Smooth muscle cell (in vitro differentiated cells): ENCODE measurements around the gene PPIL1. TPM values are rescaled to one million over a fixed set of nuclear protein-coding genes. Genes with fewer than 3 reads are reported as not detected.

ENCODE experiments used
- DNase-seq: peaks from one replicate; lab custom pipeline; 2025; ENCODE audit not compliant: unreplicated experiment; lab: John Stamatoyannopoulos, UW
- H2AFZ ChIP-seq: fragments of 200-600 bp; sonication (generic); 2 replicates; pipeline ENCODE4 v1.6.0; 2016; ENCODE audit warnings: antibody characterized with exemption, low read depth, mild to moderate bottlenecking
- H3F3A ChIP-seq: fragments of 200-600 bp; sonication (generic); 2 replicates; pipeline ENCODE4 v1.6.0; 2017; ENCODE audit warnings: antibody characterized with exemption, low read depth
- H3K27ac ChIP-seq: fragments of 200-600 bp; sonication (generic); 2 replicates; pipeline ENCODE4 v1.5.1; 2016; ENCODE audit warnings: low read depth, mild to moderate bottlenecking
- H3K27me3 ChIP-seq: fragments of 200-600 bp; sonication (generic); 2 replicates; pipeline ENCODE4 v1.6.1; 2016; ENCODE audit warnings: low read depth, mild to moderate bottlenecking
- H3K36me3 ChIP-seq: fragments of 200-600 bp; sonication (generic); 2 replicates; pipeline ENCODE4 v1.5.1; 2016; ENCODE audit warnings: low read depth
- H3K4me1 ChIP-seq: fragments of 200-600 bp; sonication (generic); 2 replicates; pipeline ENCODE4 v1.5.1; 2016; ENCODE audit warnings: low read depth
- H3K4me2 ChIP-seq: fragments of 200-600 bp; sonication (generic); 2 replicates; pipeline ENCODE4 v1.6.0; 2016; ENCODE audit warnings: mild to moderate bottlenecking
- H3K4me3 ChIP-seq: fragments of 200-600 bp; sonication (generic); 2 replicates; pipeline ENCODE4 v1.5.1; 2016; ENCODE audit warnings: mild to moderate bottlenecking
- H3K79me2 ChIP-seq: fragments of 200-600 bp; sonication (generic); 2 replicates; pipeline ENCODE4 v1.6.0; 2016; ENCODE audit warnings: low read depth, mild to moderate bottlenecking
- H3K9ac ChIP-seq: fragments of 200-600 bp; sonication (generic); 2 replicates; pipeline ENCODE4 v1.6.0; 2016; ENCODE audit warnings: low read depth
- H3K9me3 ChIP-seq: fragments of 200-600 bp; sonication (generic); replicated peaks from 2 replicates; pipeline ENCODE4 v1.5.1; 2016; ENCODE audit warnings: low read depth
- H4K20me1 ChIP-seq: fragments of 200-600 bp; sonication (generic); 2 replicates; pipeline ENCODE4 v1.6.0; 2016; ENCODE audit warnings: low read depth
- WGBS: methylation state at CpG from one replicate; pipeline ENCODE4 v1.1.7; 2016; ENCODE audit warnings: low lambda C conversion rate; 5-methylcytosine and 5-hydroxymethylcytosine counted together
- polyA plus RNA-seq: library from polyadenylated mRNA; unstranded; fragments of >200 nt; fragmentation: Nextera tagmentation; extraction: Ambion mirVana; gene quantifications from 2 replicates; pipeline ENCODE4 v1.2.1, GENCODE V29; 2016
- total RNA-seq: library from RNA; depleted of rRNA; stranded (reverse); fragments of >200 nt; gene quantifications from 2 replicates; pipeline ENCODE4 v1.2.3, GENCODE V29; 2014
- TF ChIP-seq, protein P1 (sequence below): fragments of 200-600 bp; sonication (generic); IDR thresholded peaks from 2 replicates; pipeline ENCODE4 v1.5.1; 2017; ENCODE audit warnings: borderline replicate concordance, mild to moderate bottlenecking, antibody characterized with exemption; ENCODE audit not compliant: insufficient read depth, poor library complexity, severe bottlenecking

PPIL1 gene
- total and polyA plus RNA-seq, 2 experiments from 2014 or later, result 45.4 to 49.3 TPM

DNA sequence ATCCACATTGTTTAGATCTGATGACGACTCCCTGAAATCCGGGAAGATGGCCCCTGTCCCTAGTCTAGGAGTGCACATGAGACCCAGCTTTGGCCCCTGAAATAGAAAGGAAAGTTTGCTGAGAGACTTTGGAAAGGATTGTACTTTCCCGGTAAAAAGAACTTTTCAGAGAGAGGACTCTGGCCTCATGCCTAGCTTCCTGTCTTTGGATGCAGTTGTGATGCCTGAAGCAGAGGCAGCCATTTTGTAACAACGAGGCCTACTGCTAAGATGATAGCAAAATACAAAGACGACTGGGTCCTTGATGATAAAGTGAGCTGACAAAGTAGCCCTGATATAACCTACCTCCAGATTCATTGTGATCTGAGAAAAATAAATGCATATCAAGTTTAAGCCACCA lies 42.3 kb downstream of the PPIL1 start:
- 95% methylated on average over 5 of the region's 5 CpGs for WGBS
- Histone ChIP-seq H3K9ac (no peak overlapping the region), H3K27me3 (peaks cover 15% of the 10 kb centered on the region), H2AFZ (no peak overlapping the region), H3K27ac (no peak overlapping the region), H3K79me2 (no peaks in the 10 kb centered on the region), H3F3A (peaks cover 3% of the 10 kb centered on the region), H4K20me1 (no peaks in the 10 kb centered on the region), H3K4me2 (no peak overlapping the region), H3K9me3 (no peaks in the 10 kb centered on the region), H3K36me3 (no peaks in the 10 kb centered on the region), H3K4me3 (no peak overlapping the region), H3K4me1 (no peaks in the 10 kb centered on the region)
- TF ChIP-seq, protein P1, sequence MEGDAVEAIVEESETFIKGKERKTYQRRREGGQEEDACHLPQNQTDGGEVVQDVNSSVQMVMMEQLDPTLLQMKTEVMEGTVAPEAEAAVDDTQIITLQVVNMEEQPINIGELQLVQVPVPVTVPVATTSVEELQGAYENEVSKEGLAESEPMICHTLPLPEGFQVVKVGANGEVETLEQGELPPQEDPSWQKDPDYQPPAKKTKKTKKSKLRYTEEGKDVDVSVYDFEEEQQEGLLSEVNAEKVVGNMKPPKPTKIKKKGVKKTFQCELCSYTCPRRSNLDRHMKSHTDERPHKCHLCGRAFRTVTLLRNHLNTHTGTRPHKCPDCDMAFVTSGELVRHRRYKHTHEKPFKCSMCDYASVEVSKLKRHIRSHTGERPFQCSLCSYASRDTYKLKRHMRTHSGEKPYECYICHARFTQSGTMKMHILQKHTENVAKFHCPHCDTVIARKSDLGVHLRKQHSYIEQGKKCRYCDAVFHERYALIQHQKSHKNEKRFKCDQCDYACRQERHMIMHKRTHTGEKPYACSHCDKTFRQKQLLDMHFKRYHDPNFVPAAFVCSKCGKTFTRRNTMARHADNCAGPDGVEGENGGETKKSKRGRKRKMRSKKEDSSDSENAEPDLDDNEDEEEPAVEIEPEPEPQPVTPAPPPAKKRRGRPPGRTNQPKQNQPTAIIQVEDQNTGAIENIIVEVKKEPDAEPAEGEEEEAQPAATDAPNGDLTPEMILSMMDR, result no peak
- no peak for DNase-seq

DNA sequence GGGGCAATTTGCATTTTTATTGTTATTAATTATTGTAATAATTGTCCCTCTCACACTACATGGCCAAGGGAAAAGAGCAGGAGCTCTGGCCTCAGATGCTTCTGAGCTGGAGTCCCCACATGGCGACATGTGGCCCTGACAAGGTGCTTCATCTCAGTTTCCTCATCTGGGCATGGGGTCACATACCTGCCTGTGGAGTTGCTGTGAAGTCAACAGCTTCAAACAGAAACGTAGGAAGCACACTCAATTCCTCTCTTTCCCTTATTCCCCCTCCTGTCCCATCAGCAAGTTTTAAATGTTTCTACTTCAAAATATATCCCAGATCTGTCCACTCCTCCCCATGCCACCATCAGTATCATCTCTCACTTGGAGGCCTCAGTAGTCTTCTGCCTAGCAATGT lies 44.0 kb downstream of the PPIL1 start:
- 83% methylated on average over 2 of the region's 2 CpGs for WGBS

DNA sequence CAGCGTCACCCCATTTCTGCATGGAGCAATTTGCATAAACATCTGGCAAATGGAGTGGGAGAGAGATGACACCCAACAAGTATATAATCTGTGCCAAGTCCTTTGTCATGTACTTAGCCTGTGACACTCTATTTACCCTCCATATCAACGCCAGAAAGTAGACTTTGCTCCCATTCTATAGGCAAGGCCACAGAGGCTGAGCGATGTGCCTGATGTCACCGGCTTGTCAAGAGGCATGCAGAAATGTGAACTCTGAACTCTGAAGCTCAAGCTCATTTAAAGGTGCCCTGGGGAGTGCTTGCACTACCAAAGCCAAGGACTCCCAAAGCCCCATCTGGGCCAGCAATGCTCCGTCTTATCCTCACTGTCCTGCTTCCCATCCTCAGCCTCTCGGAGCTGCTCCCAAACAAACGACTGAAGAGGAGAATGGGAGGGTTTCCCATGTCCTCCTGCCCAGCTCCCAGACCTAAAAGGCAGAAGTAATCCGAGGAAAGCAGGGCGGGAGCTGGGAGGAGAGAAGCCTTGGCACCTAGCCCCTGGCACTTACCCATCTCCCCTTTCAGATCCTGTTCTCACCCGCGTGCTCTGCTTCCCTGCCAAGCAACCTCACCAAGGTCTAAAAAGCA lies 44.6 kb downstream of the PPIL1 start:
- no peaks in the 10 kb centered on the region for H3K79me2 ChIP-seq
- TF ChIP-seq, protein P1, result no peak
- H4K20me1 ChIP-seq, result no peaks in the 10 kb centered on the region
- H3K4me3 ChIP-seq, result no peak overlapping the region
- no peak for DNase-seq
- H3K27me3 ChIP-seq, result peaks cover 6% of the 10 kb centered on the region
- no peaks in the 10 kb centered on the region for H3K4me1 ChIP-seq
- WGBS, result 89% methylated on average over 11 of the region's 11 CpGs
- H3F3A ChIP-seq, result peaks cover 2% of the 10 kb centered on the region
- H3K9ac ChIP-seq, result no peak overlapping the region
- H3K36me3 ChIP-seq, result no peaks in the 10 kb centered on the region
- H3K27ac ChIP-seq, result no peak overlapping the region
- H2AFZ ChIP-seq, result no peak overlapping the region
- H3K9me3 ChIP-seq, result no peaks in the 10 kb centered on the region
- no peak overlapping the region for H3K4me2 ChIP-seq

More for the DNA sequence above, 44.0 kb downstream of the PPIL1 start:
- H3K4me3 ChIP-seq, result no peak overlapping the region
- H3K9ac ChIP-seq, result no peak overlapping the region
- no peaks in the 10 kb centered on the region for H3K4me1 ChIP-seq
- peaks cover 6% of the 10 kb centered on the region for H3K27me3 ChIP-seq
- peaks cover 3% of the 10 kb centered on the region for H3F3A ChIP-seq
- H3K27ac ChIP-seq, result no peak overlapping the region
- no peak overlapping the region for H3K4me2 ChIP-seq
- TF ChIP-seq, protein P1, result no peak
- no peak overlapping the region for H2AFZ ChIP-seq
- H3K9me3 ChIP-seq, result no peaks in the 10 kb centered on the region
- no peaks in the 10 kb centered on the region for H3K36me3 ChIP-seq
- no peaks in the 10 kb centered on the region for H4K20me1 ChIP-seq
- no peaks in the 10 kb centered on the region for H3K79me2 ChIP-seq
- no peak for DNase-seq
